Peyer's patch (tissue), 4 donors: ENCODE data around the gene UPK2.

Source experiments
- CTCF ChIP-seq, 6 experiments: fragments of 450-650 bp in 4 of 6; fragments of 200-600 bp in 2 of 6; sonication (generic) in 1 of 6; IDR thresholded peaks; one replicate each; pipeline ENCODE4 v1.5.1; 2017 to 2019; ENCODE audit warnings: antibody characterized with exemption in 6 of 6, mild to moderate bottlenecking in 3 of 6, moderate library complexity in 1 of 6
- POLR2A ChIP-seq, 2 donors: fragments of 450-650 bp; IDR thresholded peaks; one replicate each; pipeline ENCODE4 v1.5.1; 2017; ENCODE audit warnings: antibody characterized with exemption in 2 of 2, mild to moderate bottlenecking in 2 of 2, moderate library complexity in 2 of 2

- TF ChIP-seq CTCF (IDR thresholded peaks at IDR 0.05) (no peak), POLR2A (IDR thresholded peaks at IDR 0.05) (no peak)
Measured at GRCh38 chr11:118958577-118958976, 2.5 kb downstream of the UPK2 start.
